Adrenal gland (tissue), 5 donors: Measurements from ENCODE around the gene FMNL2.

Experiments
- CTCF ChIP-seq, 6 experiments: fragments of 450-650 bp in 4 of 6; fragments of 200-600 bp in 2 of 6; sonication (generic) in 1 of 6; IDR thresholded peaks; 1 replicate in 5 of 6; 2 replicates in 1 of 6; pipeline versions ENCODE4 v1.5.1 to v1.8.0; 2016 to 2021; ENCODE audit warnings: antibody characterized with exemption in 6 of 6, mild to moderate bottlenecking in 2 of 6, moderate library complexity in 1 of 6
- POLR2A ChIP-seq, 2 donors: fragments of 450-650 bp; IDR thresholded peaks; one replicate each; pipeline ENCODE4 v1.6.1; 2017; ENCODE audit warnings: antibody characterized with exemption in 2 of 2, mild to moderate bottlenecking in 2 of 2, moderate library complexity in 1 of 2
- donor health status: DM: no; HTN: no; CAD: no.

GRCh38 chr2:152298754-152299153 lies 36.2 kb upstream of the FMNL2 start:
- TF ChIP-seq POLR2A (IDR thresholded peaks at IDR 0.05) = no peak
- no peak for TF ChIP-seq CTCF (IDR thresholded peaks at IDR 0.05)
